ENCODE data around the gene TGFBR2.

TGFBR2 gene

GRCh38 chr3:30738605-30739004, 132.2 kb downstream of the TGFBR2 start:
- H3K4me3 ChIP-seq (ENCODE audit: low read length), result no peak overlapping the region
- no peaks in the 10 kb centered on the region for H3K4me1 ChIP-seq (ENCODE audit: insufficient read depth, low read length)
- no peaks in the 10 kb centered on the region for H3K9me3 ChIP-seq (ENCODE audit: low read length)
- H2AFZ ChIP-seq (ENCODE audit: low read depth, low read length), result no peak overlapping the region
- H3K36me3 ChIP-seq (ENCODE audit: insufficient read depth, low read length), result no peaks in the 10 kb centered on the region
- H3K27me3 ChIP-seq (ENCODE audit: insufficient read depth, low read length), result no peaks in the 10 kb centered on the region

- Histone ChIP-seq H3K4me3 (ENCODE audit: low read length) (no peak overlapping the region), H3K9me3 (ENCODE audit: low read length) (no peaks in the 10 kb centered on the region), H3K4me1 (ENCODE audit: insufficient read depth, low read length) (no peaks in the 10 kb centered on the region), H3K27me3 (ENCODE audit: insufficient read depth, low read length) (no peaks in the 10 kb centered on the region), H2AFZ (ENCODE audit: low read depth, low read length) (no peak overlapping the region), H3K36me3 (ENCODE audit: insufficient read depth, low read length) (no peaks in the 10 kb centered on the region)
These were observed 135.5 kb downstream of the TGFBR2 start for GRCh38 chr3:30741889-30742288.

- no peak overlapping the region for H2AFZ ChIP-seq (ENCODE audit: low read depth, low read length)
- no peaks in the 10 kb centered on the region for H3K9me3 ChIP-seq (ENCODE audit: low read length)
- H3K4me1 ChIP-seq (ENCODE audit: insufficient read depth, low read length), result no peaks in the 10 kb centered on the region
- no peaks in the 10 kb centered on the region for H3K27me3 ChIP-seq (ENCODE audit: insufficient read depth, low read length)
- no peak overlapping the region for H3K4me3 ChIP-seq (ENCODE audit: low read length)
- H3K36me3 ChIP-seq (ENCODE audit: insufficient read depth, low read length), result no peaks in the 10 kb centered on the region
These were observed 136.6 kb downstream of the TGFBR2 start for GRCh38 chr3:30742796-30743619.
